Fibroblast of lung (primary cell): Measurements from ENCODE around the gene ETV1. TPM values are rescaled to one million over a fixed set of nuclear protein-coding genes. Genes with fewer than 3 reads are reported as not detected.

ENCODE experiments used
- DNase-seq, 2 donors: peaks; one replicate each; pipeline versions ENCODE4 v3.0.0 to v3.0.0-alpha.2; 2010; ENCODE audit warnings: low read depth in 2 of 2
- H2AFZ ChIP-seq: 2 replicates; pipeline ENCODE4 v1.5.1; 2012; ENCODE audit warnings: low read length, control low read depth, inconsistent platforms
- H3K27ac ChIP-seq: 2 replicates; pipeline ENCODE4 v1.5.1; 2011; ENCODE audit warnings: low read length, control low read depth; ENCODE audit not compliant: insufficient read depth
- H3K27me3 ChIP-seq: 2 replicates; pipeline ENCODE4 v1.5.1; 2011; ENCODE audit warnings: mild to moderate bottlenecking, low read length; ENCODE audit not compliant: control insufficient read depth, insufficient read depth
- H3K36me3 ChIP-seq: 2 replicates; pipeline ENCODE4 v1.5.1; 2011; ENCODE audit warnings: low read length; ENCODE audit not compliant: control insufficient read depth, insufficient read depth
- H3K4me1 ChIP-seq: 2 replicates; pipeline ENCODE4 v1.5.1; 2011; ENCODE audit warnings: low read length; ENCODE audit not compliant: control insufficient read depth, insufficient read depth; ENCODE audit errors: extremely low read depth
- H3K4me2 ChIP-seq: 2 replicates; pipeline ENCODE4 v1.5.1; 2011; ENCODE audit warnings: low read length, control low read depth; ENCODE audit not compliant: insufficient read depth; ENCODE audit errors: extremely low read depth
- H3K4me3 ChIP-seq, 4 experiments: fragments of 200-600 bp in 1 of 4; sonication (generic) in 1 of 4; replicated peaks in 1 of 4; 2 replicates each; pipeline ENCODE4 v1.5.1; 2011 to 2016; ENCODE audit warnings: low read length in 4 of 4, low read depth in 3 of 4, mild to moderate bottlenecking in 3 of 4, control low read depth in 2 of 4, inconsistent platforms in 1 of 4, mixed read lengths in 1 of 4; ENCODE audit not compliant: insufficient read depth in 1 of 4; ENCODE audit errors: control extremely low read depth in 1 of 4
- H3K79me2 ChIP-seq: 2 replicates; pipeline ENCODE4 v1.5.1; 2012; ENCODE audit warnings: mild to moderate bottlenecking, low read length, inconsistent platforms; ENCODE audit not compliant: control insufficient read depth, insufficient read depth
- H3K9ac ChIP-seq: 2 replicates; pipeline ENCODE4 v1.5.1; 2011; ENCODE audit warnings: mild to moderate bottlenecking, low read length, control low read depth; ENCODE audit not compliant: insufficient read depth
- H3K9me3 ChIP-seq: 2 replicates; pipeline ENCODE4 v1.5.1; 2012; ENCODE audit warnings: low read depth, low read length; ENCODE audit not compliant: control insufficient read depth, insufficient read depth
- H4K20me1 ChIP-seq: 2 replicates; pipeline ENCODE4 v1.5.1; 2011; ENCODE audit warnings: low read length; ENCODE audit not compliant: control insufficient read depth, insufficient read depth; ENCODE audit errors: extremely low read depth
- EZH2 ChIP-seq: IDR thresholded peaks from 2 replicates; pipeline ENCODE4 v1.5.1; 2012; ENCODE audit warnings: low read length, control low read depth, mild to moderate bottlenecking; ENCODE audit errors: missing control alignments
- polyA plus RNA-seq, 2 donors: library from polyadenylated mRNA; depleted of rRNA in 1 of 2; stranded (reverse) in 1 of 2; unstranded in 1 of 2; fragments of >200 nt; gene quantifications; 2 replicates each; pipeline ENCODE4 v1.2.1, GENCODE V29; 2011 to 2012; ENCODE audit warnings: missing spikeins in 1 of 2
- total RNA-seq: library from RNA; depleted of rRNA; stranded (reverse); fragments of >200 nt; gene quantifications from 2 replicates; pipeline ENCODE4 v1.2.1, GENCODE V29; 2014
- TF ChIP-seq, protein P1 (sequence below), 2 donors: IDR thresholded peaks in 1 of 2; conservative IDR thresholded peaks in 1 of 2; 1 replicate in 1 of 2; 2 replicates in 1 of 2; pipeline ENCODE4 v1.5.1; 2011 to 2012; ENCODE audit warnings: low read length in 2 of 2, control low read depth in 1 of 2, inconsistent platforms in 1 of 2, low read depth in 1 of 2, mild to moderate bottlenecking in 1 of 2

Gene ETV1
- total and polyA plus RNA-seq, 2 donors (not counting 1 experiment from before 2014, with no cell fraction given) = 13.3 to 26.4 TPM

DNA sequence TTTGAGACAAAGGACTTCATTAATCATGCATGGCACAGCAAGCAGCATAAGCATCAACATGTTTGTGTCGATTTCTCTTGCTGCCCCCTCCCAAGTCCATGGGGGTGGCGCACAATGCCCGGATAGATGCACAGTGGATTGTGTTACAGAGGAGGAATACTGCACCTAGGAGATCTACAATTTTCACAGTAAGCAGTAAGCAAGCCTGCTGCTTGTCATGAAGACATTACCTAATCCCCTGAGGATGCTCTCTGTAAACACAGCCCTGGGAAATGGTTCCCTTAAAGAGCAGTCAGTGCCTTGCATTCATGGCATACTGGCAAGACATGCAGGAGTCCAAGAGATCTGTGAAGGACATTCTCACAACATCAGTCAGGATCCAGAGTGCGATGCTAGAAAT, 137.7 kb downstream of the ETV1 start:
- peak; percentile 58 to 82 for DNase-seq
- Histone ChIP-seq H3K4me3 (no peak overlapping the region), H3K9ac (no peak overlapping the region), H3K4me2 (no peak overlapping the region), H3K79me2 (no peaks in the 10 kb centered on the region), H4K20me1 (no peaks in the 10 kb centered on the region), H3K36me3 (no peaks in the 10 kb centered on the region), H3K27me3 (no peaks in the 10 kb centered on the region), H2AFZ (no peak overlapping the region), H3K9me3 (no peaks in the 10 kb centered on the region), H3K27ac (peak overlapping the region; percentile 7), H3K4me1 (peaks cover 21% of the 10 kb centered on the region)
- TF ChIP-seq, protein P1, sequence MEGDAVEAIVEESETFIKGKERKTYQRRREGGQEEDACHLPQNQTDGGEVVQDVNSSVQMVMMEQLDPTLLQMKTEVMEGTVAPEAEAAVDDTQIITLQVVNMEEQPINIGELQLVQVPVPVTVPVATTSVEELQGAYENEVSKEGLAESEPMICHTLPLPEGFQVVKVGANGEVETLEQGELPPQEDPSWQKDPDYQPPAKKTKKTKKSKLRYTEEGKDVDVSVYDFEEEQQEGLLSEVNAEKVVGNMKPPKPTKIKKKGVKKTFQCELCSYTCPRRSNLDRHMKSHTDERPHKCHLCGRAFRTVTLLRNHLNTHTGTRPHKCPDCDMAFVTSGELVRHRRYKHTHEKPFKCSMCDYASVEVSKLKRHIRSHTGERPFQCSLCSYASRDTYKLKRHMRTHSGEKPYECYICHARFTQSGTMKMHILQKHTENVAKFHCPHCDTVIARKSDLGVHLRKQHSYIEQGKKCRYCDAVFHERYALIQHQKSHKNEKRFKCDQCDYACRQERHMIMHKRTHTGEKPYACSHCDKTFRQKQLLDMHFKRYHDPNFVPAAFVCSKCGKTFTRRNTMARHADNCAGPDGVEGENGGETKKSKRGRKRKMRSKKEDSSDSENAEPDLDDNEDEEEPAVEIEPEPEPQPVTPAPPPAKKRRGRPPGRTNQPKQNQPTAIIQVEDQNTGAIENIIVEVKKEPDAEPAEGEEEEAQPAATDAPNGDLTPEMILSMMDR (conservative IDR thresholded peaks at IDR 0.05 in 1 of 2, IDR thresholded peaks at IDR 0.05 in 1 of 2; ENCODE audit: low read depth in 1 of 2, low read length in 2 of 2) = no peak
- TF ChIP-seq EZH2 = no peak

DNA sequence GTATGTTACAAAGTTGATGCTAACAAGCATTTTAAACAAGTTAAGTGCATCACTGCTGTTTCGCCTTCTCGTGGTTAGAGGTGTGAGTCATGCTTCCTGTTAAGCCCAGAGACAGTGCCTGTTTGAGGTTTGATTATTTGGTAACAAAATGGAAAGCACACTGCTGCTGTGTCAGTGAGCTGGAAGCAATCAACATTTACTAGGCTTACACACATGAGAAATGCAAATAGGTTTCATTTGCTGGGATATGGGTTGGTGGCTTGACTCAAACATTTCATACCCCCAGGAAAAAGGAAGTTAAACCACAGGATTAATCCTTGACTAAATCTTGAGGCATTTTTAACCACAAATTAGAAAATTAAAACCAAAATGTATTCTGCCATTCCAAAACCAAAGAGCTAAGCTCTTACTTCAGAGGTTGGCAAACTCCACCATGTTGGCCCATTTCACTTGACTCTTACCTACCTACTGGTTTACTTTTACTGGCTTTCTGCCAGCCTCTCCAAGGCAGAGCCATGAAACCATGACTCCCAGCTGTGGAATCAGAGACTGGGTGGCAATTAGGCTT, 139.2 kb downstream of the ETV1 start:
- Histone ChIP-seq H3K4me2 (peak overlapping the region; percentile 3), H3K4me1 (peaks cover 21% of the 10 kb centered on the region), H3K27me3 (no peaks in the 10 kb centered on the region), H3K9ac (no peak overlapping the region), H3K4me3 (no peak overlapping the region), H3K79me2 (no peaks in the 10 kb centered on the region), H4K20me1 (no peaks in the 10 kb centered on the region), H3K9me3 (no peaks in the 10 kb centered on the region), H3K36me3 (no peaks in the 10 kb centered on the region), H3K27ac (peak overlapping the region; percentile 88), H2AFZ (no peak overlapping the region)
- TF ChIP-seq EZH2 = no peak
- TF ChIP-seq, protein P1 (conservative IDR thresholded peaks at IDR 0.05 in 1 of 2, IDR thresholded peaks at IDR 0.05 in 1 of 2; ENCODE audit: low read depth in 1 of 2, low read length in 2 of 2) = no peak
- DNase-seq = peak; percentile 97 to 99

DNA sequence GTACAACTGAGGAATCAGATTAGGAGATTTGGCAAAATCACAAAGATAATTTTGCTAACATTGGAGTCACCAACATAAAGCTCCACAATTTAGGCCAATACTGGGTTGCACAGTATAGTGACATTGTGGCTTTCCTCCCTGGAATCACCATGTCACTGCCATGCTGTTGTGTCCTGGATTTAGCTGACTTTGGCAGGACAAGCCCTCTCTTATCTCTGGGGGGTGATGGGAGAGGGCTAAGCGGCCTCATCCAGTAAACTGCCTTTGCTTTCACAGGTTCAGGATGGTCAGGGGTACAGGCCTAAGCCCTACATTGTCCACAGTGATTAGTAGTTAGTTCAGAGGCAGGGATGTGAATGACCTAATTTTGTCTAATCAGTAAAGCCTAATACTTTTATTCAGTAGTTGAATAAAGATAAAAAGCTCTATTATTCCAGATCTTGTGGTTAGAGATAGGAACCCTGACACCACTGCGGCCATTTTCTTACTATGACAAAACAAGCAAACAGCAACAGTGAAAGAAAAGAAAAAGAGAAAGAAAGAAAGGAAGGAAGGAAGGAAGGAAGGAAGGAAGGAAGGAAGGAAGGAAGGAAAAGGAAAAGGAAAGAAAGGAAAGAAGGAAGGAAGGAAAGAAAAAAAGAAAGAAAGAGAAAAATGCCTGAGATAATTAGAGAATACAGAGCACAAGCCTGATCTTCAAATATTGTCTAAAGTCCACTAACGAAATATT, 140.1 kb downstream of the ETV1 start:
- TF ChIP-seq EZH2 = no peak
- TF ChIP-seq, protein P1 (conservative IDR thresholded peaks at IDR 0.05 in 1 of 2, IDR thresholded peaks at IDR 0.05 in 1 of 2; ENCODE audit: low read depth in 1 of 2, low read length in 2 of 2) = no peak
- H4K20me1 ChIP-seq = no peaks in the 10 kb centered on the region
- no peaks in the 10 kb centered on the region for H3K27me3 ChIP-seq
- H3K4me1 ChIP-seq = peaks cover 21% of the 10 kb centered on the region
- no peak overlapping the region for H3K4me3 ChIP-seq
- H3K9ac ChIP-seq = no peak overlapping the region
- H3K9me3 ChIP-seq = no peaks in the 10 kb centered on the region
- peak overlapping the region; percentile 63 for H2AFZ ChIP-seq
- H3K79me2 ChIP-seq = no peaks in the 10 kb centered on the region
- DNase-seq = peak in 1 of 2 donors; percentile 1
- peak overlapping the region; percentile 33 for H3K4me2 ChIP-seq
- peak overlapping the region; percentile 88 for H3K27ac ChIP-seq
- H3K36me3 ChIP-seq = no peaks in the 10 kb centered on the region
